ENCODE results near the gene DCX. TPM values are rescaled to one million over a fixed set of nuclear protein-coding genes. Genes with fewer than 3 reads are reported as not detected.

DCX gene
- total and polyA plus RNA-seq, 2 of the 13 experiments (the other 11 are each of a cell fraction or from before 2014, with no cell fraction given): not detected

- TF ChIP-seq ZNF142 (CRISPR knock-in tag; IDR thresholded peaks at IDR 0.05) (no peak), MXI1 (IDR thresholded peaks at IDR 0.05; ENCODE audit: borderline replicate concordance, low read depth, low read length) (no peak), AHR (CRISPR knock-in tag; IDR thresholded peaks at IDR 0.05) (no peak)
Measured at GRCh38 chrX:111336141-111336540, 75.9 kb downstream of the DCX start (continued).

- Histone ChIP-seq H3K4me3 (replicated peaks in 1 of 3; ENCODE audit: insufficient read depth in 1 of 3, low read depth in 2 of 3, low read length in 3 of 3) (no peak overlapping the region), H3K4me1 (ENCODE audit: insufficient read depth, low read length) (no peaks in the 10 kb centered on the region), H3K9me3 (ENCODE audit: low read length) (no peaks in the 10 kb centered on the region), H3K27me3 (ENCODE audit: control insufficient read depth in 1 of 2, insufficient read depth in 2 of 2, low read length in 2 of 2) (no peaks in the 10 kb centered on the region), H3K27ac (ENCODE audit: extremely low read length, insufficient read depth, low read length) (no peak overlapping the region), H3K36me3 (replicated peaks in 1 of 2; ENCODE audit: control insufficient read depth in 1 of 2, insufficient read depth in 2 of 2, low read length in 2 of 2) (no peaks in the 10 kb centered on the region), H3K4me2 (ENCODE audit: low read depth, low read length) (no peak overlapping the region), H3K9ac (ENCODE audit: insufficient read depth, low read depth, low read length) (no peak overlapping the region), H3K79me2 (ENCODE audit: insufficient read depth, low read length) (no peaks in the 10 kb centered on the region), H2AFZ (ENCODE audit: low read length) (no peak overlapping the region), H4K20me1 (ENCODE audit: insufficient read depth, low read length) (no peaks in the 10 kb centered on the region)
- ATAC-seq (no peak), FAIRE-seq (no peak), DNase-seq (ENCODE audit: low spot score) (no peak)
- in situ Hi-C loops (cut with HindIII; ENCODE audit: extremely low pct_ligation_motif_present, low pct_unique_long_range_greater_than_20kb): no loop called here
- no TSS peak for BruUV-seq (replicated peaks)
- intact Hi-C loops (cut with micrococcal nuclease; ENCODE audit: unreplicated experiment): no loop called here
- ChIA-PET CTCF (ENCODE audit: low intra/inter-chr PET ratio, low total read pairs) (no interaction called here), POLR2A (no interaction called here)
- TF ChIP-seq DNMT3B (CRISPR knock-in tag; conservative IDR thresholded peaks at IDR 0.05): no peak
- TF ChIP-seq MTF1 (CRISPR knock-in tag; IDR thresholded peaks at IDR 0.05): no peak
- TF ChIP-seq FUBP1 (CRISPR knock-in tag; IDR thresholded peaks at IDR 0.05; ENCODE audit: borderline replicate concordance): no peak
- TF ChIP-seq ZNF280D (CRISPR knock-in tag; IDR thresholded peaks at IDR 0.05): no peak
- no peak for TF ChIP-seq ZNF350 (CRISPR knock-in tag; IDR thresholded peaks at IDR 0.05; ENCODE audit: borderline replicate concordance, low read depth)
- TF ChIP-seq ZNF124 (CRISPR knock-in tag; IDR thresholded peaks at IDR 0.05): no peak
- TF ChIP-seq AHR (CRISPR knock-in tag; IDR thresholded peaks at IDR 0.05): no peak
Measured at GRCh38 chrX:111329370-111329769, 82.6 kb downstream of the DCX start.

Data from HepG2 (cell line).